GM12872 (cell line): ENCODE data around the gene TMEM239.

ENCODE experiments used
- TF ChIP-seq, protein P1 (sequence below): IDR thresholded peaks from 3 replicates; pipeline ENCODE4 v1.5.1; 2011; ENCODE audit warnings: low read depth, mild to moderate bottlenecking, low read length, moderate library complexity; ENCODE audit not compliant: insufficient read depth

The TMEM239 gene

GRCh38 chr20:2851086-2851485, 34.9 kb downstream of the TMEM239 start:
- TF ChIP-seq, protein P1, sequence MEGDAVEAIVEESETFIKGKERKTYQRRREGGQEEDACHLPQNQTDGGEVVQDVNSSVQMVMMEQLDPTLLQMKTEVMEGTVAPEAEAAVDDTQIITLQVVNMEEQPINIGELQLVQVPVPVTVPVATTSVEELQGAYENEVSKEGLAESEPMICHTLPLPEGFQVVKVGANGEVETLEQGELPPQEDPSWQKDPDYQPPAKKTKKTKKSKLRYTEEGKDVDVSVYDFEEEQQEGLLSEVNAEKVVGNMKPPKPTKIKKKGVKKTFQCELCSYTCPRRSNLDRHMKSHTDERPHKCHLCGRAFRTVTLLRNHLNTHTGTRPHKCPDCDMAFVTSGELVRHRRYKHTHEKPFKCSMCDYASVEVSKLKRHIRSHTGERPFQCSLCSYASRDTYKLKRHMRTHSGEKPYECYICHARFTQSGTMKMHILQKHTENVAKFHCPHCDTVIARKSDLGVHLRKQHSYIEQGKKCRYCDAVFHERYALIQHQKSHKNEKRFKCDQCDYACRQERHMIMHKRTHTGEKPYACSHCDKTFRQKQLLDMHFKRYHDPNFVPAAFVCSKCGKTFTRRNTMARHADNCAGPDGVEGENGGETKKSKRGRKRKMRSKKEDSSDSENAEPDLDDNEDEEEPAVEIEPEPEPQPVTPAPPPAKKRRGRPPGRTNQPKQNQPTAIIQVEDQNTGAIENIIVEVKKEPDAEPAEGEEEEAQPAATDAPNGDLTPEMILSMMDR, result no peak

DNA sequence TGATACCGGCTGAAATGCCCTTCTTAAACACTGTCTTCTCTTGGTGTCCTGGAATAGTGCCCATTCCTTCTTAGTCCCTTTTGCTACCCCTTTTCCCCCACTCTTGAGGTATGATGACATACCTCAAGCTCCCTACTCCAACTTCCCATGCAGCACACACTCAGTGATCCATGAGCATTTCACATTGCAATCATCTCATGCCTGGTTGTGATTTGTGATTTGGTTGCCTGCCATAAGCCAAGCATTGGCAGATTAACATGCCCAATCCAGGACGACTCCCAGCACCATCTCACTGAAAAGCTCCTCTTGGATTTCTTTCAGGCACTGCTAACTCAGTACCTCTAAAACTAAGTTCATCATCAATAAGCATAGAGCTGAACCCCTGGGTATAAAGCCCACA, 42.4 kb downstream of the TMEM239 start:
- TF ChIP-seq, protein P1, result no peak

- TF ChIP-seq, protein P1, result no peak
These were observed 43.4 kb downstream of the TMEM239 start for GRCh38 chr20:2859330-2860121.

DNA sequence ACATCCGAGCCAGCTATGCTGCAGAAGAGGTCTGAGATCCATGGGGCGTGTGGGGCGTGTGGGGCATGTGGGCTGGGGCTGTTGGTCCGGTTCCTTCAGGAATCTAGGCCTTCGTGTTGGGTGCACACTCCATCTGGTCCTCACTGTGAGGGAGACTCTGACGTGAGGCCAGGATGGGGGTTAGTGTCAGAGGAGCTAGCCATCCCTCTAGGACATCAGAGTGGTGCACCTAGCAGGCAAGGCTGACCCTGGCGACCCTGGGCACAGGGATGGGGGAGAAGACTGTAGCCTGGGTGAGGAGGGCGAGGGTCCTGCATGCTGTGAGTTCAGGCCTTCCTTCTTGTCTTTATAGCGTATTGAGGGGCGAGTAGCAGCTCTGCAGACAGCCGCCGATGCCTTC, 48.5 kb downstream of the TMEM239 start:
- TF ChIP-seq, protein P1, result no peak

GRCh38 chr20:2865101-2865500, 48.9 kb downstream of the TMEM239 start:
- TF ChIP-seq, protein P1, result no peak

GRCh38 chr20:2865630-2866029, 49.5 kb downstream of the TMEM239 start:
- TF ChIP-seq, protein P1, result no peak

- TF ChIP-seq, protein P1, result no peak
These were observed 50.1 kb downstream of the TMEM239 start for GRCh38 chr20:2866236-2866635.
